Fibroblast of skin of abdomen (primary cell): ENCODE data around the gene BRCC3.

Experiments used
- DNase-seq: peaks from one replicate; pipeline ENCODE4 v3.0.0-alpha.2; 2013

Gene BRCC3

DNA sequence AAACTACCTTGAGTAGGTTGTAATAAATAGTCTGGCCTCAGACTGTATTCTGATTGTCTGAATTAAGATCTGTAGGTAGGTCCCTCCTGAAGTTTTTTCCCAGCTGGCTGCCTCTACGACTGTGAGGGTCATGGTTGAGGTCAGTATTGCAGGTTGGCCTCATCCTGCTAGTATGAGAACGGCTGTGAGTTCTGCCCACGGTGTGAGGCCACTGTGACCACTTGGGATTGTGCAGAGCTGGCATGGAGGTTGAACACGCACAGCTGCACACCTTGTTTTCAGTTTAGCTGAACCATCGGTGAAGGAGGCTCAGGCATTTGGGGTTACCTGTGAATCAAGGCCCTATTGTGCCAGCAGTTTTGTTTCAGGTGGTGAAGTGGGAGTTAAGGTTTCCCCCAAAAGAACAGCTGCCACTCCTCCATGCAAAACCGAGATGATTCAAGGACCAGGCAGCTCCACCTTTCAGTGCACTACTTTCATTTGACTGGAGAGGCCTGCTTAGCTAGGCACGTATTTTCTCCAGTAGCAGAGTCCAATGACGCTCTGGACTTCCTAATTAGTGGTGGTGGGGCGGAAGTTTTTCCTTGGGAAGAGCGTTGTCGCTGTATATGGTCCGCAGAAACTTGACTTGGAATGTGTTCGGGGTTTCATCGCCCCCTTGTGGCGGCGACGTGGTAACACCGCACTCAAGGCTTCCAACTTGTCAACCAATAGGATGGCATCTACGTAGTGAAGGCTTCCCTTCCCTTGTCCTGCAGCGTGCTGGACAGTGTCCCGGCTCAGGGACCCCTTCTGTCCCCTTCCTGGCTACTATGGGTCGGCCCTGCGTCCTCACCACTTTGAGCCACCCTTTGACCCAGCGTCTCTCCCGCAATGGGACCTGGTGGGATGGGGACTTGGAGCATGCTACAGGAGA lies 14.2 kb upstream of the BRCC3 start:
- DNase-seq: peak; percentile 65

DNA sequence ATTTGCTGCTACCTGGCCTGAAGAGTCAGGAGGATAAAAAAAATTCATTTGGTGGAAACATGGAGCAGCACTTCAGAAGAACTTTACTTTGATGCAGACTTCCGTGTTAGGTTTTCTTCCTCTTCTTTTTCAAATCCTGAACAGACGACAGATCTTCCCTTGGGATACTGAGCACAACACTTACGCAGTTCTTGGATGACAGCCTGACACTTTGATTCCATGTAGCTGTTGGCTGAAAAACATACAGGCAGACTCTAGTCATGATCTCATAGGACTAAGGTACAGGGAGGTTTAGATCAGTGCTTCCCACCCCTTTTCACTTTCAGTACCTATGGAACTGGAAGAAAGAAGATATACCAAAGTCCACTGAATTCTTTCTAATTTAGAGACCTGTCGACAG lies 9.5 kb upstream of the BRCC3 start:
- DNase-seq: no peak

DNA sequence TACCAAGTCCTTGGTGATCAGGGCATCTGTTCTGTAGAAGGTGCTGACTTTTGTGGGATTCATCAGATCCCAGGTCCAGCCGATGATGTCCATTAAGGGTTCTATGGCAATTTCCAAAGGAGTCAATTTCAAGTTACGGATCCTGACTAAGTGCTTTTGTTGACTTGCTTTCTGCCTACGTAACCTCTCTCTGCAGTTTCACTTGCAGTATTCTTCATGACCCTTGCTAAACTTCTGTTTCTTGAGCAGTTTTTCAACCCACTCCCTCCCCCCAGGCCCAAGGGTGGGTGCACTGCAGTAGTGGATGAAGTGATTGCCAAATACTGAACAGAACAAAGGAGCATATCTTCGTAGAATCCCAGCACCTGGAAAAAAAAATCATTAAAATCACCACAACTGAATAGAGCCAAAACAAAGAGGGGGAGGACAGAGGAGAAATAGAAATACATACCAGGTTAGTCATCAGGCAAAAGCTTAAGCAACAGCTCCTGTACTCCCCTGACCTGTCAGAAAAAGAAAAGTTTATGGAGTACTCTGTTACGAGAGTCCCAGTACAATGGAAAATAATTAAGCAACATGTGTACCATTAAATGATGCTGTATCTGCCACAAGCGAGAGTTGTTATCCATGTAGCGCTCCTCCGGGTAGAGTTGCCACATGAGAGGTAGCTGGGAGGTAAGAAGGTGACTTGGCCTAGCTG lies 6.1 kb upstream of the BRCC3 start:
- DNase-seq: peak; percentile 28

DNA sequence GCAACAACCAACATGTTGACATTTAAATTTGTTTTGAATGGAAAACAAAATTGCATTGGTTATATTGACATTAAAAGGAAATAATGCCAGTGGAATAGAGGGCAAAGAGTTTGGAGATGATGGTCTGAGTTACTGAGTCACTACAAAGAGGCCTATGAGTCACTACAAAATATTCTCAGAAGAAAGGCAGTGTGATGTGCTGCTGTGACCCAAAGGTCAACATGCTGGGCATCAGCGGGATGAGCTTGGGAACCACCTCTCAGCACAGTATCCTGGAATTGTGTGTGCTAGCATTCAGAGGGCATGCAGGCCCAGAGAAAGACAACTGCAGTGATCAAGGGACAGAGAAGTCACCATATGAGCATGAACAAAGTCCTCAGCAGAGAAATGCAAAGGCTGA lies 3.1 kb upstream of the BRCC3 start:
- DNase-seq: peak; percentile 22

DNA sequence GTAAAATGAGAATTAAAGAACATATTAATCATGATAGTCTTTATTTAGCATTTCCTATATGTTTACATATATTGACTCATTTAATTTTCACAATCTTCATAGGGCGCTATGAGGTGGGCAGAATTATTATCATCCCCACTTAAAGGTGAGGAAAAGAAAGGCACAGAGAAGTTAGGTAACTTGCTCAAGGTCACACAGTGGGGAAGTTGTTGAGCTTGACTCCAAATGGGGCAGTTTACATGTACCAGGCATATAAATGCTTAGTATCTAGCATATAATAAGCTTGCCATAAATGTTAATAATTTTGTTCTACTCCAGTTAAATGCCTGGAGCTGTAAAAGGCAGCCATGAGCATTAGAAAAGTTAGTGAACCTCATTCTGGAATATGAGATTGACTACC lies 1.9 kb upstream of the BRCC3 start:
- DNase-seq: no peak

DNA sequence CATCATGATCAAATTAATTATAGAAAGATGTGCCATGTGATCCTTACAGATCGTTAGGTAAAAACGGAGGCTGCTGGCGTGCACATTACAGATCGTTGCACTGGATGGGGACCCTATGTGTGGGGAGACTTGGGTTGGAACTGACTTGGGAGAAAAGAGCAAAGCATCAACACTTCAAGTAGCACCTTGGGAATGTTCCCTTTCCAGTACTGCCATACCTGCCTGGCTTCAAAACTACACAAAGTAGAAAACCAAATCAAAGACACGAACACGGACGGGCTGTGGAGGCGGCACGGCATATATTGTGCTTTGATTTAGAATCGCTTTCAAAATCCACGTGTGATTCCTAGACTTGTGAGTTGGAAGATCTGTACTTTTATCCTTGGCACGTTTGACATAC lies 1.3 kb upstream of the BRCC3 start:
- no peak for DNase-seq

DNA sequence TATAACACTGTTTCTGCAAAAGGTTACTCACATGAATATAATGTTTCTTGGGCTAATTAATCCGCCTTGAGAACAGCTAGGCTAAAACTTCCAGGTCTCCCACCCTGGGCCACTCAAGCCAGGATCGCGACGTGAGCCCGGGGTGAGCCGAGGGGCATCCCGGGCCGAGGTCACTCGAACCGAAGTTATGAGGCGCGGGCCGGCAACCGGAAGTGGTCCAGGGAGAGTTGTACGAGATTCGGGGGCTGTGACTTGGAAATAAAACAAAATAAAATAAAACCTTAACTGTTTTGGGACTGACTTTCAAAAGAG lies 689 bp upstream of the BRCC3 start:
- no peak for DNase-seq

DNA sequence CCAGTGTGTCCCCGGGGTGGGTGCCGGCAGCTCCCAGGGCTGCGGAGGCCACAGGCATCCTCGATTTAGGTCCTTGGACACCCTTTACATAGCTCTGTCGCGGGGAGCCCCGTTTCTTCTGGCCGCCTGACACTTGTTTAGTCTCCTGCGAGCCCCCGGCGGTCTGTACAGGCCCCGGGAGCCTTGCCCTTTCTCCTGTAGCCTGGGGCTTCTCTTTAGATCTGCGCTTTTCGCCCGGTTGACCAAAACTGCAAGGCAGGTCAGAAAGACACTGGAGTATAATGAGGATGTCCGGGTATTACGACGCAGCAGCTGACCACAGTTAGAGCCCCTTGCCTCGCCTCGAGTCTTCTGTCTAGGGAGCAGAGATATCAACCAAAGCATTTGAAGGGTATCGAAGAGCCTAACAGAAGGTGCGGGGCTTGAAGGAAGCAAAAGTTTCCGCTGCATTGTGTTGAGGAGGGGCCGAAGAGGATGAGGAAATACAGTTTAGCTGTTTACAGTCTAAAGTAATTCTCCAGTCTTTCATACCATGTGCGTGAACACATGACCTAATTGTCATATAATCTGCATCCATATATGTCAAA lies 479 bp downstream of the BRCC3 start:
- DNase-seq: no peak

DNA sequence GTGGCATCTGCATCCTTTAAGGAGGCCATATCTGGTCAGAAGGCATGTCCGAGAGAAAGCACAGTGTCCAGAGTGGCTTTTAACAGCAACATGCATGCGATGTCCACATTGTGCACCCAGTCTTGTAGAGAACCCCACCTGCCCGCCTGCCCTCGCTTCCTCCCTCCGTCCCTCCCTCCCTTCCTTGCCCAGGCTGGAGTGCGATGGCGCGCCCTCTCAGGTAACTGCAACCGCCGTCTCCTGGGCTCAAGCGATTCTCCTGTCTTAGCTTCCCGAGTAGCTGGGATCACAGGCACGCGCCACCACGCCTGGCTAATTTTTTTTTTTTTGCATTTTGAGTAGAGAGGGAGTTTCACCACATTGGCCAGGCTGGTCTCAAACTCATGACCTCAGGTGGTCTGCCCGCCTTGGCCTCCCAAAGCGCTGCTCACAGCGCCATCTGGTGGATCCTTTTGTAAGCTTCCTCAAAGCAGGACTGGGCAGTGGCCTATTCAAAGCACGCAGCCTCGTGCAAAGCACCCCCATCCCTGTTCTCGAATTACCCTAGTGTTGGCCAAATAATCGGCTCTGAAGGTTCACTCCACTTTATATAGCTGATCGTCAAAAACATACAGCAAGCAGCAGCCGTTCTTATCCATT lies 15.0 kb downstream of the BRCC3 start:
- DNase-seq: peak; percentile 23

DNA sequence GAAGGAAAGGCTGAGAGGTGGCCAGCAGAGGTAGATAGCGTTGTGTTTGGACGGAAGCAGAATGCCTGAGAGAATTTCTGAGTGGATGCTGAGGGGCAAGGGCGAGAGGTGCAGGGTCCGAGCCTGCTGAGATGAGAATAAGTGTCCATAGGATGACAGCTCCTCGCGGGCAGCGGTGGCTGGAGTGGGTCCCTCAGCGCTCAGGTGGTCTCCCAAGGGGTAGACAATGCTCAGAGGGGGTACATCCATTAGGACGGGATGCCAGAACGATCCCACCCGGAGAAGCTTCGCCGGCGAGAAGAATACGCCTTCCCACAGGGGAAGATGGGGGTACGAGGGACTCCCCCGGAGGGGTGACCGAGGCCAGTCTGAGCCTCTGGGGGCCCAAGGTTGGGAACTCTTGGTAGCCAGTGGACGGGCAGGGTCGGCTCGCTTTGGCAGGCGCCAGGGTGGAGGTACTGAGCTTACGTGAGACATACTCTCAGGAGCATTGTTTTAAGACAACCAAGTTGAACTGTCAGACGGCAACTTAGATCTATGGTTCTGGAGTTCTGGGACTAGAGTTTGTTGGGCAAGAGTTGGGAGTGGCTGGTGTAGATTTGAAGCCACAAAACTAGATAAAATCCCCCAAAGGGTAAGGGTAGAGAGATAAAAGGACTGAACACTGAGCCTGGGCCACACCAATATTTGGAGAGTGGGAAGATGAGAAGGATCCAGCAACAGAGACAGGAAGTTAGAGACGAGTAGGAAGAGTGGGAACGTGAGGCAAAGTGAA lies 15.8 kb downstream of the BRCC3 start:
- DNase-seq: no peak

DNA sequence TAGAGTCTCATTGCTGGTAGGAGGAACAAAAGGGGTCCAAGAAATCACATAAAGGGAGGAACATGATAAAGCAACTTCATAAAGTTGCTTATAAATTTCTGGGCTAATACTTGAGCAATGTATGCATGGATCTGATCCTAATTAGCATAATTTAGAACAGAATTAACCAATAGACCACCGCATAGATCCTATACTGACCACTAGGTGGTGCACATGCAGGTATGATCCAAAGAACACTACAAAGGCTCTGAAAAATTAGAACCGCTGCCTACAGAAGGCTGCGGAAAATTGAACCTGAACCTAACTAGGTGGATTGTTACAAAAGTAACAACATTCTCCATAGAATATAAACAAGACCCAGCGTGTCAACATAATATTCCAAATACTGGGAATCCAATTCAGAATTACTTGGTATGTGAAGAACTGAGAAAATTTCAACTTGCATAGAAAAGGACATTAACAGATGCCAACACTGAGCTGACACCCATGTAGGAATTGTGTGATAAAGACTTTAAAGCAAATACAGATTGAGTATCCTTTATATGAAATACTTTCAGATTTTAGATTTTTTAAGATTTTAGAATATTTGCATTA lies 23.3 kb downstream of the BRCC3 start:
- peak; percentile 13 for DNase-seq

DNA sequence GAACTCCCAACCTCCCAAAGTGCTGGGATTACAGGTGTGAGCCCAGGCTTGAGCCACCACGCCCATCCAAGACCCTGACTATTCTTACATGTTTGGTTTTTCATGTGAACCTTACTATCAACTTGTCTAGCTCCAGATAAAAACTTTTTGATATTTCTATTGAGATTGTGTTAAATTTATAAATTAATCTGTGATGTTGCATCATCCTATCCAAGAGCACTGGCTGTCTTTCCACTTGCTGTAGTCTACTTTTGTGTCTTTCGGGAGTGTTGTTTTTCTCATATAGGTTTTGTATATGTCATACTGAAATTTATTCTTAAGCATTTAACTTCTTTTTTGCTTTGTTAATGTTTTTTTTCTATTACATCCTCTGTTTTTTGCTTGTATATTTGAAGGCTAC lies 34.6 kb downstream of the BRCC3 start:
- DNase-seq: no peak

DNA sequence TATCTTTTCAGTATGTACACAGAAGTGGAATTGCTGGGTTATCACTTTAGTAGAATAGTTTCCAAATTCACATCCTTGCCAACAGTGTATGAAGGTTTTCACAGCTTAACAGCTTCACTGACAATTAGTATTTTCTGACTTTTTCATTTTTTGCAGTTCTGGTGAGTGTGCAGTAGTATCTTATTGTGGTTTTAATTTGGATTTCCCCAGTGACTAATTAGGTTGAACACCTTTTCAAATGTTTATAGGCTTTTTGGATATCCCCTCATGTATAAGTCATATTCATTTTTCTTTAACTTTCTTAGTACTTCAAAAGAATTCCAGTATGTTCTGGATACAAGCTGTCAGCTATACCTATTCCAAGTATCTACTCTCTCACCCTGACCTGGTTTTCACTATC lies 37.1 kb downstream of the BRCC3 start:
- no peak for DNase-seq

DNA sequence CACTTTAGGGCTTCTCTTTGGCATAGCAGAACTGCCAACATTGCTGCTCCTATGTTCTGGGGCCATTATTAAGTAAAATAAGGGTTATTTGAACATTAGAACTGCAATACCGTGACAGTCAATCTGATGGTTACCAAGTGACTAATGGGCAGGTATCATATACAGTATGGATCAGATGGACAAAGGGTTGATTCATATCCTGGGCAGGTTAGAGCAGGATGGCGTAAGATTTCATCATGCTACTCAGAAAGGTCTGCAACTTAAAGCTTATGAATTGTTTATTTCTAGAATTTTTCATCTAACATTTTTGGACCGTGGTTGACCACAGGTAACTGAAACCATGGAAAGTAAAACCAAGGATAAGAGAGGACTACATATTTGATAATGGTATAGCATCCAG lies 40.9 kb downstream of the BRCC3 start:
- no peak for DNase-seq

DNA sequence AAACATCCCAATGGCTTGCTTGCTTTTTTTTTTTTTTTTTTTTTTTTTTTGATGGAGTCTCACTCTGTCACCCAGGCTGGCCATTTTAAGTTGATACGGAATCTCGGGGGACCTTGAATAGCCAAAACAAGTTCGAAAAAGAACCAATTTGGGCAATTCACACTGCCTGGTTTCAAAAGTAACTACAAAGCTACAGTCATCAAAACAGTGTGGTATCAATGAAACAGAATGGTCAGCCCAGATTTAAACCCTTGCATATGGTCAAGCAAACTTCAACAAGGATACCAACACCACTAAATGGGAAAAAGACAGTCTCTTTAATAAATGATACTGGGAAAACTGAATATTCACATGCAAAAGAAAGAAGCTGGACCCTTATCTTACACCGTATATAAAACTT lies 41.8 kb downstream of the BRCC3 start:
- DNase-seq: no peak

DNA sequence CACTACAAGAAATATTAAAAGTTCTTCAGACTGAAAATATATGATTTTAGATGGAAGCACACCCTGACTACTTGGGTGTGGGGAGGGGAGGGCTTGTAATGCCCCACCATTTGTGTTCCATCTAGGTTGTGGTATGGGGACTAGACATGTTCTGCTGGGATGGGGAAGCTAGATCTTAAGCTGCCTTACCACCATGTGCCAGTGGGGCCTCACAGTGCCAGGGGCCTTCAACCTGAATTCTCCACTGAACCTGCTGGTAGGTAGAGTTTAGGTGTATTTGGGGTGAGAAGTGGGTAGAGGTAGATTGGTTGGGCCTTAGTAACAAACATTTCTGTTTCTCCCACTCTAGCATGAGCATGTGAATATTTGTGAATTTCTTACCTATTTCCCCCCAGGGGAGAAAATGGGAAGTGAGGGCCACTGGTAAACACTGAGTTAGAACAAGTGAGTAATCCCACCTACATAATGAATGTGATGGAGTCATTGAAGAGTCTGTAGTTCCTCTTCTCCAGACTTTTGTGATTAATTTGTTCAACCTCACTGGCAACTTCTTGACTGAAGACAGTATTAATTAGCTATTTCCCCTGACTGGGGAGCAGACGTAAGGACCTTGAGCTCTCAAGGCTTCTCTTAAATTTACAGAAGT lies 44.0 kb downstream of the BRCC3 start:
- no peak for DNase-seq

DNA sequence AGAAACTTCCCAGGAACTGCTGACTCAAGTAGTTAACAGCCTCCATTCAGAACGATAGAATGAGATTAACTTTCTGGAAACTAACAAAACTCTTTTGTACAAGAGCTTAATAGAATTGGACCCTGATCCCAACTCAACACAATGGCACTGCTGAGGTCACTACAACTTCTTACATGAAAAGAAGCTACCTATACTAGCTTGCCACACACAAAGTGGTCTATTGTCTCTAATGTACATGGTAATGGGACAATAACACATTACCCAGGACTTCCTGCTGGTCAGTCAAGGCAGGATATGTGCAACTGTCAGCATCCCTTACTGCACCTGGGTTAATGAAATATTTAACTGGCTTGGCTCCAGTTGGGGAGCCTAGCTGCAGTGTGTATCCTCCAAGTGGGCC lies 56.2 kb downstream of the BRCC3 start:
- no peak for DNase-seq

DNA sequence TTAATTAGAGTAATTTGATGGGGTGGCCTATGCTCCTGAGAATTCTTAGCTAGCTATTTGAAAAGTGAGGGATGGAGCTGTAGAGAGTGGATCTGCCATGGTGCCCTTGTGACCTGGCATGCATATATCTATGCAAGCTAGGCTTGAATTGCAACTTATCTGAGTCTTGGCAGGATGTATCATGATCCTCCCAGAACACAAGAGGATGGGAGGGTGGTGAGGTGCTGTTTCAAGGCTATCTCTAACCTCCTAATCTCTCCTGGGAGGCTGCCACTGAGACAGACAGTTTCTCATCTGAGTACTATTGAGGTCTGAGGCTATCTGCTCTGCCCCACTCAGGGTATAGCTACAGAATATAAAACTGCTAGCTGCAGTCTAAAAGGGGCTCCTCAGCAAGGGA lies 56.6 kb downstream of the BRCC3 start:
- DNase-seq: no peak

DNA sequence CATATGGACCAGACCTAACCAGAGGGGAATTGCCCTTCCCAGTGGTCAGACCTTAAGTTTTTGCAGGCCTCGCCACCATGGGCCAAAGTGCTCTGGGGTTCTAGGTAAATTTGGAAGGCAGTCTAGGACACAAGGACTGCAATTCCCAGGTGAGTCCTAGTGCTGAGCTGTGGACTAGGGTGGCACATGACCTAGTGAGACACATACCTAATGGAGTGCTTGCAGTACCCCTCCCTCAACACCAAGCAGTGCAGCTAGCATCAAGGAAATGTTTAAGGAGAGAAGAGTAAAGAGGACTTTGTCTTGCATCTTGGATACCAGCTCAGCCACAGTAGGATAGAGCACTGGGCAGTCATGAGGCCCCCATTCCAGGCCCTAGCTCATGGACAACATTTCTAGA lies 60.8 kb downstream of the BRCC3 start:
- no peak for DNase-seq

DNA sequence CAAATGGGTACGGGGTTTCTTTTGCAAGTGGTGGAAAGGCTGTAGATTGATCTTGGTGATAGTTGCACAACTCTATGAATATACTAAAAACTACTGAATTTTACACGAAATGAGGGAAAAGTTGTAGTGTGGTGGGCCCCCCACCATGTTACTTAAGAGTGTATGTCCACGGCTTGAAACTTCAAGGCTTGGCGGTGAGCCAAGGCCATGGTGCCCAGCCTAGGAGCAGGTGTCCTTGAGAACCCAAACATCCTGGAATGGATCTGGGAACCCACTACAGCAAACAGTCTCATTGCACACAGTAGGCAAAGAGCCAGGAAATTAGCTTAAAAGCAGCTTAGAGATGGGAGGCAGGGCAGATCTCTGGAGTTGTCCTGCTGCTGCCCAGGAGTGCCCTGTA lies 62.9 kb downstream of the BRCC3 start:
- no peak for DNase-seq

DNA sequence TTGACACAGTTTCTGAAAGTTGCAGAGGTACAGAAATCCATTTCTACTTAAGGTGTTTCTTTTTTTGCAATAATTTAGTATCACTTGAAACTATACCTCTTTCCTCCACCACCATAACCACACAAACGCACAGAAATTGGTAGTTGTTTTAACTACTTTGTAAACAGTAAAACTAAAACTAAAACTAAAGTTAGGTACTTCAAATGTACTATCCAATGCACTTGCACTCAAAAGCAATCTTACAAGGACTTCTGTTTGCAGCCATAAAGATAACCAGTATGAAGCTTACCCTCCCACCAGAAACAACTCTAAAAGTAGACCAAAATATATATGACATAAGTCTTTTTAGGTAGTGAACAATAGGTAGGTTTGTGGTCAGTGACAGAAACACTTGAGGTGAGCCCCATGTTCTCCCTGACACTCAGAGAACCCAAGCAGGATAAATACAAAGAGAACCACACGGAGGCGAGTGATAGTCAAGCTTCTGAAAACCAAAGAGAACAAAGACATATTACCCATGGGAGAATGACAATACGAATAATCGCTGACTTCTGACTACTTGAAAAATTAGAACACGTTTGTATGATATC lies 72.7 kb downstream of the BRCC3 start:
- no peak for DNase-seq
